ENCODE measurements around the gene THAP9.

The THAP9 gene

DNA sequence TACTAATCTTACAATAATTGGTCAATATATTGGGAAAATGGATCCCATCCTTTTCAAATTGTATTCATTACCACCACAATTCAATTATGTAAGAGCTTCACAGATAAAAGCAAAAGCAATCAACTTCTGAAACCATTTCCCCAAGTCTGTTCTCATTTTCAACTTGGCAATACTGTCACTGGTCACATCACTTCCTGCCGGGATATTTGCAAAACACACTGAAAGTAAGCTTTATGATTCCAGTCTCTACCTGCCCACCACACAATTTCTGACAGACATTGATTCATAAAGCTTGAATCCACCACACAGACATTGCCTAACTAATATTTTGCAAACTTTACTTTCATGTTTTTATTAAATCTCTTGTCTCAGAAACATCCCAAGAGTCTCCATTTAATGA, 56.5 kb downstream of the THAP9 start:
- DNase-seq (ENCODE audit: low read depth), result no peak

DNA sequence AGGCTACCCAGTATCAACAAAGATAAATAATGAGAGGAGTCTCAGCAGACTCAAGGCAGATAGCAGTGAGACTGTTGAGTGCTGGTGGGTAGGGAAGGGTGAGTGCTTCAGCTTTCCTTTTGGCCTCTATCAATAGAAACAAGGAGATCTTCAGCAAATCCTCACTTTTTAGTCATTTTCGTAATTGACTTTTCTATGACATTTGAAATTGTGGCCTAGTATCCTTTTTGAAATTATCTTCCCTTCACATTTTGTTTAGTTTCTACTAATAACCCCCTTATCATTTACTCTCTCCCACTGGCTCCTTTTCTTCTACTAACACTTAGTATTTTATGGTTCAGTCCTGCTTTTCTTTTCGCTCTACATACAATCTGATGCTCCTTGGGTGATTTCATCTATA, 65.2 kb downstream of the THAP9 start:
- no peak for DNase-seq (ENCODE audit: low read depth)

DNA sequence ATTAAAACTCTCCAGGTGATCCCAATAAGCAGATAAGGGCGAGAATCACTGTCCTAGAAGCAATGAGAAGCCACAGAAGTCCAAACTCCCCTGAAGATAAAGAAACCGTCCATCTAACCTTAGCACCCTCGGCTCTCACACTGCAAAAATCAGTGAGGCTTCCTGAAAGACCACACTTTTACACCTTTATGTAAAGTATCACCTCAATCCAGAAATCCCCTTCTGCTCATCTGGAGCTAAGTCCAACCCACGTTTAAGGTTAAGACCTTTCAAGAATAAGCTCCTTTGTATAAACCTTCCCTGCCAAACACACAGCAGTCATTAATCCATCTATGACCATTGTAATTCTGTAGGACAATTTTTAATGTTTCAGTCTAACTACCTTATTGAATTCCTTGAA, 68.4 kb downstream of the THAP9 start:
- no peak for DNase-seq (ENCODE audit: low read depth)

DNA sequence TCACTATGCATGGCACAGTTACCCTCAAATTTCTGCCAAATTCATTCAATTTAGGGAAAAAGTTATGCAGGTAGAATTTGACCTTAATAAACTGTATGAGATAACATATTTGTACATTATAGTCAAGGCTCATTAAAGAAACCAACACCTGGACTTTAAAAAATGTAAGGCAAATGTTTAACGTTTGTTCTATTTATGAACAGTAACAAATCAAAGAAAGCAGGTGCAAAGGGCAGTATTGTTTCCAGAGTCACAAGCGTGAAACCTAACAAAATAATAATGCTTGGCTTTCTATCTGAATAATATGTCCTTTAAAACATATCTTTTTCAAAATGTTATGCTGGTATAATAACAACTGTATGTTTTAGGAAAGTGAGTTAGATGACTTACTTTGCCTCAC, 68.9 kb downstream of the THAP9 start:
- DNase-seq (ENCODE audit: low read depth), result no peak
